Fibroblast of pulmonary artery (primary cell): ENCODE data around the gene ASTN1.
A peak's percentile ranks its signal among the peaks of the same experiment; 100 is the strongest.

Experiments used
- DNase-seq: peaks from one replicate; pipeline ENCODE4 v3.0.0-alpha.2; 2010; ENCODE audit warnings: low read depth
- H3K4me3 ChIP-seq: replicated peaks from 2 replicates; pipeline ENCODE4 v1.5.1; 2011; ENCODE audit warnings: low read depth, mild to moderate bottlenecking, control low read depth, low read length, moderate library complexity
- CTCF ChIP-seq: IDR thresholded peaks from 2 replicates; pipeline ENCODE4 v1.5.1; 2011; ENCODE audit warnings: mild to moderate bottlenecking, control low read depth, low read length, inconsistent platforms; ENCODE audit errors: missing control alignments

The ASTN1 gene

GRCh38 chr1:177200290-177200689 is 35.8 kb upstream of the ASTN1 start:
- TF ChIP-seq CTCF, result no peak
- peak; percentile 6 for DNase-seq
- H3K4me3 ChIP-seq, result no peak overlapping the region

- DNase-seq, result no peak
- TF ChIP-seq CTCF, result no peak
- H3K4me3 ChIP-seq, result no peak overlapping the region
Measured at GRCh38 chr1:177198243-177198642, 33.7 kb upstream of the ASTN1 start.

GRCh38 chr1:177190308-177190970 is 25.9 kb upstream of the ASTN1 start:
- DNase-seq, result no peak
- TF ChIP-seq CTCF, result no peak
- no peak overlapping the region for H3K4me3 ChIP-seq

DNA sequence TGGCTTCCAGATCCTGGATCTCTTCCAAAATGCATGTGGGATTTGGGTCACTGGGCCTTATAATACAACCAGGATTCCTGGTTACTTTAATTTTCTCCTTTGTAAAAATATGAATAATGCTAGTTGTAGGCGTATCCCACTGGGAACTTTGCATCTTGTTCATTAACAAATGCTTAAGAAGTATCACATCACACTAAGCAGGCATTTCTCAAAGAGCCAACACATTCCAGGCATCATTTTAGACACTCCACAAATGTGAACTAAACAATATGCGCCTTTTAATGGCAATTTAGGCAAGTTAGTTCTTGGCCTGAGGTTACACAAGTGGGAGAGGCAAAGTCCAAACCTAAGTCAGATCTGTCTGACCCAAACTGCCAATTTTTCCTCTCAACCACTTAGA is 22.1 kb upstream of the ASTN1 start:
- no peak overlapping the region for H3K4me3 ChIP-seq
- no peak for TF ChIP-seq CTCF
- DNase-seq, result no peak

DNA sequence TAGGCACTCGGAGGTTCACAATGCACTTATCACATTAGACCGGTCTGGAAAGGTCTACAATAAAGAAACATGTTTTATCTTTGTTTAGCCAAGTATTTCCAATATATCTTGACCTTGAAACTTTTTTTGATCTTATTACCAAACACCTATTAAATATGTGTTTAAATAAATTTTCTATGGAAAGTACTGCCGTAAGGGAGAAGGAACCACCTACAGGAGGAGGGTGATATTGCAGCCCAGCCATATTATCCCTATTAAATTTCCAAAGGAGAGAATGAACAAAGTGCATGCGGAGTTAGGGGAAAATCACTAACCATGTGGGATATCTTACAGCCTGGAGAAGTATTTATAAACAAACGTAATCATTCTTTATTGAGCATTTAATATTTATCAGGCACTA is 20.7 kb upstream of the ASTN1 start:
- TF ChIP-seq CTCF, result peak; percentile 63

DNA sequence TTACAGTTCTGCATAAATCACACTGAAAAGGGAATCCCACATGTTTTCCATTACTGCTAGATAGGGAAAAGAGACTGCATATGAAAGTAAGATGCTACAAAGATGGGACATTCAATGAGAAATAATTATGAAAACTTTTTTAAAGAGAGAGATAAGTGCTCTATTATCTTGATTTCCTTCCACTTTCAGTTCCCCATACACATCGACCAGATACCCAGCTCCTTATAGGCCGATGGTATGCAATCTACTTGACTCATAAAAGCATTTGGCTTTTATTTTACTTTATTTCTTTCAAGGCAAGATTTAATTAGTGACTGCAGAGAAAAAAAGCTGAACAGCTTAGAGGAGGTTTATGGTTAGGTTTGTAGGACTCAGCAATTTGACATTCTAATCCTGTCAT is 19.3 kb upstream of the ASTN1 start:
- no peak for TF ChIP-seq CTCF
- DNase-seq, result no peak
- no peak overlapping the region for H3K4me3 ChIP-seq

More for the DNA sequence above, 20.7 kb upstream of the ASTN1 start:
- peak; percentile 27 for DNase-seq
- H3K4me3 ChIP-seq, result no peak overlapping the region

GRCh38 chr1:177181631-177182291 is 17.2 kb upstream of the ASTN1 start:
- peak; percentile 48 for DNase-seq
- peak; percentile 78 for TF ChIP-seq CTCF
- no peak overlapping the region for H3K4me3 ChIP-seq
